GM12801 (cell line): ENCODE measurements around the gene MTMR4.

ENCODE experiments used
- CTCF ChIP-seq: IDR thresholded peaks from one replicate; pipeline ENCODE4 v1.5.1; 2011; ENCODE audit warnings: control low read depth; ENCODE audit not compliant: insufficient read length; ENCODE audit errors: extremely low read depth

The MTMR4 gene

GRCh38 chr17:58455491-58455890, 58.9 kb downstream of the MTMR4 start:
- no peak for TF ChIP-seq CTCF

GRCh38 chr17:58452738-58453137, 61.7 kb downstream of the MTMR4 start:
- TF ChIP-seq CTCF, result no peak

GRCh38 chr17:58447039-58447975, 67.1 kb downstream of the MTMR4 start:
- TF ChIP-seq CTCF, result peak; percentile 50

- TF ChIP-seq CTCF, result no peak
Observed at GRCh38 chr17:58446086-58446485, 68.4 kb downstream of the MTMR4 start.
